SJSA1 (cell line): ENCODE measurements around the gene PPP6R1. TPM values are rescaled to one million over a fixed set of nuclear protein-coding genes. Genes with fewer than 3 reads are reported as not detected.

Source experiments
- DNase-seq, 2 experiments: peaks; one replicate each; pipeline ENCODE4 v3.0.0-alpha.2; 2015 to 2020; ENCODE audit warnings: low spot score in 2 of 2, low read depth in 1 of 2
- H3K27ac ChIP-seq: fragments of 250-450 bp; sonication (Bioruptor Pico); 2 replicates; pipeline ENCODE4 v1.5.1; 2020; ENCODE audit warnings: mild to moderate bottlenecking, moderate library complexity
- H3K27me3 ChIP-seq: fragments of 250-450 bp; sonication (Bioruptor Pico); replicated peaks from 2 replicates; pipeline ENCODE4 v1.5.1; 2020; ENCODE audit warnings: mild to moderate bottlenecking, moderate library complexity
- H3K36me3 ChIP-seq: fragments of 250-450 bp; sonication (Bioruptor Pico); 2 replicates; pipeline ENCODE4 v1.5.1; 2020; ENCODE audit warnings: mild to moderate bottlenecking
- H3K4me1 ChIP-seq: fragments of 250-450 bp; sonication (Bioruptor Pico); replicated peaks from 2 replicates; pipeline ENCODE4 v1.6.1; 2021; ENCODE audit warnings: mild to moderate bottlenecking
- H3K4me3 ChIP-seq: fragments of 250-450 bp; sonication (Bioruptor Pico); 2 replicates; pipeline ENCODE4 v1.5.1; 2020; ENCODE audit warnings: mild to moderate bottlenecking
- H3K9me3 ChIP-seq: fragments of 250-450 bp; sonication (Bioruptor Pico); replicated peaks from 2 replicates; pipeline ENCODE4 v1.5.1; 2020; ENCODE audit warnings: mild to moderate bottlenecking
- total RNA-seq: library from RNA; depleted of rRNA; stranded (reverse); fragments of >200 nt; shearing (Covaris generic); gene quantifications from 2 replicates; pipeline ENCODE4 v1.2.3, GENCODE V29; 2014

Gene PPP6R1
- total RNA-seq, 1 experiment from 2014 or later, result 48.0 TPM

DNA sequence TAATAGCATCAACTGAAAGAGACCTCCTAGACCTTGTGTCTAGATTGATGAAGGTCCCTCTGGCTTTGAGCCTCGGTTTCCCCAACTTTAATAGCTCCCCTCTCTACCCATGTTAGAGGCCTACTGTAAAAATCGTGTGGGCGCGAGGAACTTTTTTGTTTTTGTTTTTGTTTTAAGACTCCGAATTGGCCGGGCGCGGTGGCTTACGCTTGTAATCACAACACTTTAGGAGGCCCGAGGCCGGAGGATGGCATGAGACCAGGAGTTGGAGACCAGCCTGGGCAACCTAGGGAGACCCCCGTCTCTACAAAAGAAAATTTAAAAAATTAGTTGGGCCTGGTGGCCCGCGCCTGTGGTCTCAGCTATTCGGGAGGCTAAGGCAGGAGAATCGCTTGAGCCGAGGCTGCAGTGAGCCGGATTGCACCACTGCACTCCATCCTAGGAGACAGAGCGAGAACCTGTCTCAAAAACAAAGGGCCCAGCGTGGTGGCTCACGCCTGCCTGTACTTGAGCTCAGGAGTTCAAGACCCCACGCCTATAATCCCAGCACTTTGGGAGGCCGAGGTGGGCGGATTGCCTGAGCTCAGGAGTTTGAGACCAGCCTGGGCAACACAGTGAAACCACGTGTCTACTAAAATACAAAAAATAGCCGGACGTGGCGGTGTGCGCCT lies 858 bp upstream of the PPP6R1 start:
- H3K9me3 ChIP-seq, result no peaks in the 10 kb centered on the region
- H3K27me3 ChIP-seq, result no peaks in the 10 kb centered on the region
- H3K27ac ChIP-seq, result peak overlapping the region; percentile 62
- peak overlapping the region; percentile 82 for H3K4me3 ChIP-seq
- peaks cover 32% of the 10 kb centered on the region for H3K36me3 ChIP-seq
- DNase-seq, result no peak
- H3K4me1 ChIP-seq, result peaks cover 18% of the 10 kb centered on the region

DNA sequence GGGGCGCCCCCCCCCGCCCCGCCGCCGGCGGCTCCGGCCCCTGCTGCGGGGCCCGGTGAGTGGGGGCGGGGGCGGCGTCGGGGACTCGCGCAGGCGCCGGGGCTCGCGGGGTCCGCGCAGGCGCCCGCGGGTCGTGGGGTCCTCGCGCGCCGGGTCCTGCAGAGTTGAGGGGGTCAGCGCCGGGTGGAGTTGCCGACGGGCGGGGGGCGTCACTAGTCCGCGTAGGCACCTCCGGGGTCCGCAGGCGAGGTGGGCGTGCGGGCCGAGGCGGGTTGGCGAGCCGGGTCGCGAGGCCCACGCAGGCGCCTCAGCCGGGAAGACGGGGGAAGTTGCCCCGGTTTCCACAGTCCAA lies 365 bp downstream of the PPP6R1 start:
- Histone ChIP-seq H3K9me3 (no peaks in the 10 kb centered on the region), H3K27me3 (no peaks in the 10 kb centered on the region), H3K36me3 (peaks cover 37% of the 10 kb centered on the region), H3K4me1 (peaks cover 18% of the 10 kb centered on the region), H3K4me3 (peak overlapping the region; percentile 82), H3K27ac (peak overlapping the region; percentile 28; the same call in 1 of the 2 replicates)
- no peak for DNase-seq

DNA sequence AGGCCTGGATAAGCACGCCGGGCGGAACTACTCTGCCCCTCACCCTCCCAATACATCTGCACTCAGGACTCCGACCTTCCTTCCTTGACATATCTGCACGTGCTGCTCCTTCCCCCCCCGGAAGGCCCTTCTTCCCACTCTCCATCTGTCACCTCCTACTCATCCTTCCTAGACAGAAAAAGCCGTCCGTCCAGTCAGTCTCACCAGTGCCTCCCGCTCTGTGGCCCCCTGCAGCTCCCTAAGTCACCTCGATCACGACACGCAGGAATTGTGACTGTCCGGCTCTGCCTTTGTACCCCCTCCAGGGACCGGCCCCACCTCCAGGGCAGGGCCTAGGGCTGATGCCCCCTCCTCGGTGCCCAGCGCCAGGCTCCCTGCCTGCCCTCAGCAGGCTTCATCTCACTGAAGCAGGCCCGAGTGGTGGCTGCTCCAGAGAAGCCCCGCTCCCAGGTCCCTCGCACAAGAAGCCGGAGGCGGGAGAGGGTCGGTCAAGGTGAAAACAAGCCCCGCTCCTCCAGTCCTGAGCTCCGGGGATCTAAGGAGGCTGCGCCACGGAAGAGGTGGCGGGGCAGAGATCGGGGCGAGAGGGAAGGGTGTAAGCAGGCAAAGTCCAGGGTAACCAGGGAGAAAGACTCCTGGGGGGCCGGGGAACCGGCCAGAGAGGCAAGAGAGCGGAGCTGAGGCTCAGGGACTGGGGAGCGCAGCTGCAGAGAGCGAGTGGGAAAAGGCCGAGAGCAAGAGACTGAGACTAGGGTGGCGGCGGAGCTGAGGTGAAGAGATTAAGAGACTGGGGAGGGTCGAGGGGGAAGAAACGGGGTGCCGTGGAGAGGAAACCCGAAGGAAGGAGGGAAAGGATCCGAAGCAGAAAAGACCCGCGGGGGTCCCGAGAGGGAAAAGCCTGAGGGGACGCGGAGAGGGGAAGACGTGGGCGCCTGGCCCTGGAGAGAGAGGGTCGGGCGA lies 1.1 kb downstream of the PPP6R1 start:
- Histone ChIP-seq H3K4me3 (peak overlapping the region; percentile 82), H3K27me3 (no peaks in the 10 kb centered on the region), H3K36me3 (peaks cover 37% of the 10 kb centered on the region), H3K27ac (no peak overlapping the region), H3K9me3 (no peaks in the 10 kb centered on the region), H3K4me1 (peaks cover 18% of the 10 kb centered on the region)
- DNase-seq, result peak; percentile 28 to 41

DNA sequence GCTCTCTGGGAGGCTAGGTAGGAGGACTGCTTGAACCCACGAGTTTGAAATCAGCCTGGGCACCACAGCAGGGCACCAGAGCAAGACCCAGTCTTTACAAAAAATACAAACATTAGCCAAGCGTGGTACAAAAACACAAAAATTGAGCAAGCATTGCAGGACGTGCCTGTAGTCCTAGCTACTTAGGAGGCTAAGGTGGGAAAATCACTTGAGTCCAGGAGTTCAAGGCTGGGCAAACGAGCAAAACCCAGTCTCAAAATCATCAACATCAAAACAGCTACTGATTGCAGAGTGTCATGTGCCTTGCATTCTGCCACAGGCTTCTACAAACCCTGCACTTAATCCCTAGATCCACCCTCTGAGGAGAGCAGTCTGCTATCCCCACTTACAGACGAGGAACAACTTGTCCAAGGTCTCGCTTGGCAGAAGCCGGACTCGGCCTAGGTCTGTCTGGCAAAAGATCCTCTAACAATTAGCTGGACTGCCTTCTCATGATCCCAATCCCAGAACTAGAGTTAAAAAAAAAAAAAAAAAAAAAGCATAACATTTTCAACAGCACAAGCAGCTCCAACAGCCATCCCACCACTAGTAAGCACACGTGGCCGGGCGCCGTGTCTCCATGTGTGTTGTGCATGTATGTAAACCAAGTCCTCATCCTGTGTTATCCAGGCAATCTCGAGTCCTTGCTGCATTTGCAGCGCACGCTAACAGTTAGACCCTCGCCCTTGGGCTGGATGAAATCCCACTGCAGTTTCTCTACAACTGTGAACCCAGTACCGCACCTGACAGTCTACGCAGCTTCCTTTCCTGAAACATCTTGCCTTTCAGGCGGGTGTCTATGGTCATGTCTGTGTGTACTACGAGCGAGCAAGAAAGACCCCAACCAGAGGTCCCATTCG lies 2.0 kb downstream of the PPP6R1 start:
- H3K4me3 ChIP-seq, result peak overlapping the region; percentile 82
- H3K9me3 ChIP-seq, result no peaks in the 10 kb centered on the region
- no peaks in the 10 kb centered on the region for H3K27me3 ChIP-seq
- DNase-seq, result no peak
- peaks cover 38% of the 10 kb centered on the region for H3K36me3 ChIP-seq
- H3K27ac ChIP-seq, result no peak overlapping the region
- peaks cover 18% of the 10 kb centered on the region for H3K4me1 ChIP-seq

DNA sequence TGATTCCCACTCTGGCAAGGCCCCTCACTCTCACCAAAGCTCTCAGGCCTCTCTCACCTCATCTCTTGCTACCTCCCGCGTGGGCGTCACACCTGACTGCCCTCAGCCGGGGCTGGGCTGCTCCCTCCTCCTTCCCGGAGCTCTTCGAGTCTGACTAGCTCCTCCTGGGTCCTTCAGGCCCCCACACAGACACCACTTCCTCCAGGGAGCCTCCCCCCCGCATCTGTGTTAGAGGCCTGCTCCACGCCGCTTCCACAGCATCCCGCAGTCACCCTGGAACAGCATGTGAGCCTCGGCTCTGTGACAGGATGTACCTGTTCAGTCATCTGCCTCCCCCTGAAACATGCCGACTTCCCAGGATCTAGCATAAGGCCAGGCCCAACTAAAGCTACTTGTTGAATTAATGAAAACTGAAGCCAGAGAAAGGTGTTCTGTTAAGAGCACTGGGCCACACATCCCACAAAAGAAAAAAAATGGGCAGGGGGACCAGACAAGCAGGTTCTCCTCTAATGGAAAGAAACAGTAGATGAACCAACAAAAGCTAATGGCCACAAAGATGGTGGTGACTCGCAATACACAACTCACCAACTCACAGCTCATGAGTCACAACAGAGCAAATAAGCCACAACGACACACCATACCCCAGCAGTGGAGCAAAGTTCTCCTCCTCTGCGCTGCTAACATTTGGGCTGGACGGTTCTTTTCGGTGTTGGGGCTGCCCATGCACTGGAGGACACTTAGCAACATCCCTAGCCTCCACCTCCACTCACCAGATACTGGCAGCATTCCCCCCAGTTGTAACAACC lies 3.0 kb downstream of the PPP6R1 start:
- Histone ChIP-seq H3K4me3 (no peak overlapping the region), H3K9me3 (no peaks in the 10 kb centered on the region), H3K36me3 (peaks cover 40% of the 10 kb centered on the region), H3K27ac (no peak overlapping the region), H3K4me1 (peaks cover 18% of the 10 kb centered on the region), H3K27me3 (no peaks in the 10 kb centered on the region)
- peak in 1 of 2 experiments; percentile 41 for DNase-seq

DNA sequence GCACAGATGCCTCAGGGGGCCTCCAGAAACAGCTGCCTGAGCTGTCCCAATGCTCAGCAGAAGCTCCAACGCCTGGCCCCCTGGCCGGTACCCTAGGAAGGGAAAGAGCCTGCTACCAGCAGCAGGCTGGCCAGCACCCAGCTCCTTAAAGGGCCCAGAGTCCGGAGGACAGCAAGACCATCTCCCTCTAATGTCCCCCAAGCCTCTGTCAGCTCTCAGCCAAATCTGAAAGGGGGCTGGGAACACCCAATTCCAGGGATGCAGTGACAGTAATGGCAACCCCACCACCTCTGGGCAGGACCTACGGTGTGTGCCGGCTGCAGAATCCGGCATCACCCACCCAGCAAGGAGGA lies 4.2 kb downstream of the PPP6R1 start:
- H3K27me3 ChIP-seq, result no peaks in the 10 kb centered on the region
- H3K4me3 ChIP-seq, result no peak overlapping the region

DNA sequence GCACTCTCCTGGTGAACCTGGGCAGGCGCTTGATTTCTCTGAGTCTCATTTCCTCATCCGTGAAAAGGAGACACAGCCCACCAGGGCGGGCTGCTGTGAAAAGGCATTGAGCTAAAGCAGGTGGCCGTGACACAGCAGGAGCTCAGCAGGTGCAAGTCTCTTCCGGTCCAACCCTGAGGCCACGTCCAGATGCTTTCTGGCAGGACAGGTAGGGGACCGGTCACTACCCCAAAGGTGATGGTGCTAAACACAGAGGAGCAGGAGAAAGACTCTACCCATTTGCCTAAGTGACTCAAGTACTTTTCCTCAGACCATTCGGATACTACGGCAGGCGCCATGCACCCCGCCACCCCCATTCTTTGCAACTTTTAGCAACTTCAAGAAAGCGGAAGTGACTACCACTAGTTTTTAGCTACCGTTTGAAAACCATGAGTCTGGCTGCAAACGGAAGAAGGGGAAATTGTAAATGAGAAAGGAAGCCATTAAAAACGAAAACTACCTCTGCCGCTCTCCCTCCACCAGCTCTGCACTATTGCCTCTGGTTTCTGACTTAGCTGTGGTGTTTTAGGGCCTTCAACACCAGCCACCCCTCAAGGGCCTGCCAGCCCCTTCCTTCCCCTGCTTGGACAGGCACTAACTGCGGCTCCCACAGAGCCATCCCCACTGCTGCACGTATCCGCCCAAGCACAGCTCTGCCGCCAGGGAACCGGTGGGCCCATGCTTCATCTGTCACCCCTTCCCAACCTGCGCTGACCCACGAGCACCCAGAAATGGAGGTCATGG lies 4.8 kb downstream of the PPP6R1 start:
- Histone ChIP-seq H3K36me3 (peaks cover 42% of the 10 kb centered on the region), H3K9me3 (no peaks in the 10 kb centered on the region), H3K27me3 (no peaks in the 10 kb centered on the region), H3K4me1 (peaks cover 11% of the 10 kb centered on the region; the same call in 1 of the 2 replicates), H3K4me3 (no peak overlapping the region), H3K27ac (no peak overlapping the region)
- DNase-seq, result no peak

More for the DNA sequence above, 4.2 kb downstream of the PPP6R1 start:
- H3K36me3 ChIP-seq, result peaks cover 42% of the 10 kb centered on the region
- H3K9me3 ChIP-seq, result no peaks in the 10 kb centered on the region
- H3K27ac ChIP-seq, result no peak overlapping the region
- DNase-seq, result peak in 1 of 2 experiments; percentile 38
- peaks cover 13% of the 10 kb centered on the region for H3K4me1 ChIP-seq

DNA sequence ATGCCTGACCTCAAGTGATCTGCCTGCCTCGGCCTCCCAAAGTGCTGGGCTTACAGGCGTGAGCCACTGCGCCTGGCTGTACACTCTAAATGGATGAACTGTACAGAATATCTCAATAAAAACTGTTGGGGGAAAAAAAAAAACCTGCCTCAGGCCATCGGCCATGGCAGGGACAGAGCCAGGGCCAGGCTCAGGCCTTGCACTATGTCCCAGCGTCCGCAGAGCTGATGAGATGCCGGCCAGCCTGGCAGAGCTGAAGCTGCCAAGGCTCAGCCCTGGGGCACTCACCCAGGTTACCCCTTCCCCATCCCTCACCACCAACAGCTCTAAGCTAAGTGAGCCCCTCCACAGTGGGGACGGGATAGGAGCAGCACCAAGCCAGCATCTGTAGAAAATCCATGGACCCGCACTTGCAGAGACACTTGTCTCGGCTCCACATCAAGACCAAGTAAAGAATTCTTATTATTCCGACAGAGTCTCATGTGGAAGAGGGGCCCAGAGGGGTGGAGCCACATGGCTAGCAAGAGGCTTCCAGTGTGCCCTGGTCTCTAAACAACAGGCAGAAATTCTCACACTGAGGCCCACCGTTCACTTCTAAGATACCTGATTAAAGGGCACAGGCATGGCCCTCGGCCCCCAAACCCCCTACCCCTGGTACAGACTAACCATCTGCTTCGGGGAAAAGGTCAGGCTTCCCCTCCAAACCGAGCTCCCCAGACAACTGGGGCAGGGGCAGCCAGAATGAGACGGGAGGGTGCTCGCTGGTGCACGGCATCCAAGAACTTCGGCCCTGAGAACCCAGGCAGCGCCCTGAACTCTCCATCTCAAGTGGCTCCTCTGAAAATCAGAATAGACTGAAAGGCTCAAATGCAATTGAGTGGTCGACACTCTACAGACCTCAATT lies 5.8 kb downstream of the PPP6R1 start:
- Histone ChIP-seq H3K27me3 (no peaks in the 10 kb centered on the region), H3K36me3 (peaks cover 39% of the 10 kb centered on the region), H3K9me3 (no peaks in the 10 kb centered on the region), H3K4me3 (no peak overlapping the region), H3K27ac (no peak overlapping the region), H3K4me1 (peaks cover 11% of the 10 kb centered on the region; the same call in 1 of the 2 replicates)
- no peak for DNase-seq

DNA sequence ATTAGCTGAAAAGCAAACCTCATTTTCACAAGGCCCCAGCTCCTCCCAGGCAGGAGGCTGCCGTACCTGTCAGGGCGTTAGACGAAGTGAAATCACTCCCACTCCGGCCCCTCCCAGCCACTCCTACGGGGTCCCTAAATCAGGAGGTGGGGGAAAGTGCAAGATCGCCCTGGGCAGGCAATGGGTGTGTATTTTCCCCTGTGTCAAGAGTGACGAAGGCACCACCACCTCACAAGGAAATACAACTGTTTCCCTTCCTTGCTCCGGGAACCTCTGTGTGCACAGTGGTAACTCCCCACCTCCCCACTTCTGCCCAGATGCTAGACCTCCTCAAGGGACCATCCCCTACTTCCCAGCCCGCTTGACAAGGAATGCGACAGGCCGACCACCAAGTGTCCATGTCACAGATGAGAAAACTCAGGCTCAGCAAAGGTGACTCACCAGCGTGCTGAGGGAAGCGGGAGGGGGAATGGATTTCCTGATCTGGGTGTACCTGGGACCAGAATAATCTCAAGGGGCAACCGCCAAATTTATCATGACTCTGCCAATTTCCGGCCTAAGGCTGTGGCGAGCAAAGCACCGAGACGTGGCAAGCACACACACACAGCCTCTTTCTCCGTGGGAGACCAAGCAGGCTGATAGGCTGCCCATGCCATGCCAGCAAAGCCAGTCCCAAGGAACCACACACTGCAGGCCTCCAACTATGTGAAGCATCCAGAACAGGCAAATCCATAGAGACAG lies 7.3 kb downstream of the PPP6R1 start:
- Histone ChIP-seq H3K4me3 (no peak overlapping the region), H3K9me3 (no peaks in the 10 kb centered on the region), H3K27ac (no peak overlapping the region), H3K4me1 (no peaks in the 10 kb centered on the region; the same call in 1 of the 2 replicates), H3K27me3 (no peaks in the 10 kb centered on the region), H3K36me3 (peaks cover 37% of the 10 kb centered on the region)
- DNase-seq, result no peak

DNA sequence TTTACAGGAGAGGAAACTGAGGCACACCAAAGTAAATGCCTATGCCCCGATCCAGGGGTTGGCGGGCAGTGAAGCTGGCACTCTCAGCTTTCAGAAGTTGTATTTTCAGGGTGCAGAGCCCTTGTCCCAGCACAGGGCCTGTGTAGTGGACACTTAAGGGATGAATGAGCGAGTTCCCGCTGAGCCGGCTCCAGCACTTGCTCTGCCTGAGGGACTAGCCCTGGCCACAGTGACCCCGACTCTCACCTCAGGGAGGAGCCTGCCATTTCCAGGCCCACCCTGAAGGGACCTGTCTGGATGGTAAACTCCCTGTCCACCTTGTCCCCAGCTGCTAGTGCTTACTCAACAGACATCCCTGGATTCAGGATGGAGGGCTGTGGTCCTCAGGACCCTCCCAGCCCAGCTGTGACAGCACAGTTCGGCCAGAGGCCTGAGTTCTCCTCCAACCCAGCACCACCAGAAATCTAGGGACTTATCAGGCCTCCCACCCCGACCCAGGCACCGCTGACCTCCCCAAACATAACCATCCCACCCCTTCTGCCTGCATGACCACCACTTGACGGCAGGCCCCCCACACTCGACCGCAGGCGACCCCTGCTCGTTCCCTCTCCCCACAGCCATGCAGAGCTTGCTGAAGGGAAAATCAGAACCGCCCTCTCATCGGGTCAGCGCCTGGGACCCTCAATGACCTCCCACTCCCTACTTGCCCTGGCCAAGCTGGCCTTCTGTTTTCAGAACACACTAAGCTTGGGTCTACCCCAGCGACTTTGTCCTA lies 8.4 kb downstream of the PPP6R1 start:
- Histone ChIP-seq H3K9me3 (no peaks in the 10 kb centered on the region), H3K4me1 (no peaks in the 10 kb centered on the region), H3K27me3 (no peaks in the 10 kb centered on the region), H3K36me3 (peaks cover 32% of the 10 kb centered on the region), H3K4me3 (no peak overlapping the region), H3K27ac (no peak overlapping the region)
- no peak for DNase-seq
